ENCODE results near the gene SLC7A9.

DNA sequence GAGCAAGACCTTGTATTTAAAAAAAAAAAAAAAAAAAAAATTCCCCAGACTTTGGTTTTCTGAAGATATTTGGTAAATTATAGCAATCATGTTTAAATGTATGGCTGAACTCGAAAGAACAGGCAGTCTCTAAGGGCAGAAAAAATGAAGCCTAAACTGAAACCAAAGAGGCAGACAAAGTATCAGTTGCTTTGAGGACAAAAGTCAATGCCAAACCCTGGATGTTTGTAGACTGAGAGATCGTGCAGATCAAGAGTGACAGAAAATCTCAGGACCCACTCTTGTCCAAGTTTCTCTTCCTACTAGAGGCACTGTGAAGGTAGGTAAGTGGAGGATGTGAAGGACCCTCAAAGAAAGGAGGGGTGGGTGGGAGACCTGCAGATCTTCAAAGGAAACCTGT lies 11.1 kb upstream of the SLC7A9 start:
- no peak for TF ChIP-seq CTCF (IDR thresholded peaks at IDR 0.05; ENCODE audit: extremely low read depth in 1 of 2, insufficient read depth in 1 of 2, low read depth in 1 of 2, low read length in 2 of 2)
- TF ChIP-seq EZH2 (IDR thresholded peaks at IDR 0.05; ENCODE audit: borderline replicate concordance, low read depth, low read length, severe bottlenecking), result no peak
- TF ChIP-seq MAX (IDR thresholded peaks at IDR 0.05; ENCODE audit: insufficient read depth, insufficient read length), result no peak
- TF ChIP-seq POLR2A (IDR thresholded peaks at IDR 0.05; ENCODE audit: low read depth, low read length), result no peak
- TF ChIP-seq FOS (IDR thresholded peaks at IDR 0.05; ENCODE audit: borderline replicate concordance, insufficient read depth, low read length), result no peak
- TF ChIP-seq POLR2AphosphoS5 (IDR thresholded peaks at IDR 0.05; ENCODE audit: insufficient read depth, low read depth, low read length), result no peak
- no peak for TF ChIP-seq MYC (IDR thresholded peaks at IDR 0.05; ENCODE audit: low read depth, low read length)
